ENCODE results near the gene TTYH2. TPM values are rescaled to one million over a fixed set of nuclear protein-coding genes. Genes with fewer than 3 reads are reported as not detected.
A peak's percentile ranks its signal among the peaks of the same experiment; 100 is the strongest.

The TTYH2 gene
- total and polyA plus RNA-seq, 2 experiments from 2014 or later, result 1.4 to 3.9 TPM

DNA sequence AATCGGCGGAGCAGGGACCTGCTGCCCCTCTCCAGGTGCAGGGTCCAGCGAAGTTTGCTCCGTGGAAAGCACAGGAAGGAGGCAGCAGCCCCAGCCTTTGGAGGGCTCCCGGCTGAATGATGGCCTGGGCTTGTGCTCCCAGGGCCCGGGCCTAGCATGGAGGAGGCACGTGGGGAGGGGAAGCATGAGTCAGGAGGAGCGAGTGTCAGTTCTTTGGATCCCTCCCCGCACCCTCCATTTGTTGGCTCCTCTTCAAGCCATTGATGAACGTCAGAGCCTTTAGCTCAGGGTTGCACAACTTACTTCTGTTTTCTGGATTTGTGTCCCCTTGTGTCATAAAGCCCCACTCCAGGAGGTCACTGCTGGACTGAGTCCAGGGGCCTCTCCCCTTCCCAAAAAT lies 25.8 kb downstream of the TTYH2 start (continued):
- TF ChIP-seq, protein P1, sequence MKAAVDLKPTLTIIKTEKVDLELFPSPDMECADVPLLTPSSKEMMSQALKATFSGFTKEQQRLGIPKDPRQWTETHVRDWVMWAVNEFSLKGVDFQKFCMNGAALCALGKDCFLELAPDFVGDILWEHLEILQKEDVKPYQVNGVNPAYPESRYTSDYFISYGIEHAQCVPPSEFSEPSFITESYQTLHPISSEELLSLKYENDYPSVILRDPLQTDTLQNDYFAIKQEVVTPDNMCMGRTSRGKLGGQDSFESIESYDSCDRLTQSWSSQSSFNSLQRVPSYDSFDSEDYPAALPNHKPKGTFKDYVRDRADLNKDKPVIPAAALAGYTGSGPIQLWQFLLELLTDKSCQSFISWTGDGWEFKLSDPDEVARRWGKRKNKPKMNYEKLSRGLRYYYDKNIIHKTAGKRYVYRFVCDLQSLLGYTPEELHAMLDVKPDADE (IDR thresholded peaks at IDR 0.05), result no peak
- TF ChIP-seq POLR2AphosphoS5 (IDR thresholded peaks at IDR 0.05; ENCODE audit: low read depth) (no peak), STAT1 (IDR thresholded peaks at IDR 0.05; ENCODE audit: unreplicated experiment) (no peak)

DNA sequence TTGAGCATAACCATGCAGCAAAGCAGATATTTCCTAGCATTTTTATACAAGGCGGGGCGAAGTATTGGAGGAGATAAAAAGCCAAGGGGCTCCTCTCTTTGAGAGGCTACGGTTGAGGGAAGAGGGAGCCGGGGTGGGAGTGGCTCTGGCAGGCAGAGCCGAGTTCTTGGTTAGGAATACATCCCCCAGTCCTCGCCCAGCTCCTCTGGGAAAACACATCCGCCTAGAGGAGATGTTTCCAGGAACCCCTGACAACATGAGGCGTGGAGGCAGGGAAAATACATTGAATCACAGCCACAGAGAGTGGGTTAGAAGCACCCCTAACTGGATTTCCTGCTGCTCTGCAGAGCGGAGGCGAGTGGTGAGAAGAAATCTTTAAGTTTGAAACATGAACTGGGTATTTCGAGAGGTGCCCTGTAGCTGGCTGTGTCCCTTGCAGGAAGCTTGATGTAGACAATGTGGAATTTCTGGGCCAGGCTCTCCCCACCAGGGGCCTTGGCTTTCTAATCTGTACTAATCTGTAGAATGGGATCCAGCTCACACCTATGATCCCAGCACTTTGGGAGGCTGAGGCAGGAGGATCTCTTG lies 27.3 kb downstream of the TTYH2 start:
- peaks cover 4% of the 10 kb centered on the region for H3K9me3 Mint-ChIP-seq
- peak overlapping the region; percentile 48; the same call in 1 of the 2 replicates for H3K27ac Mint-ChIP-seq
- no peaks in the 10 kb centered on the region for H3K79me2 ChIP-seq (replicated peaks; ENCODE audit: insufficient read depth)
- no peak overlapping the region for H3K4me3 ChIP-seq
- H3K36me3 Mint-ChIP-seq (ENCODE audit: low read depth), result 0 out of 3 replicates have a peak, but pooled peaks cover under 1% of the 10 kb centered on the region
- H4K20me1 ChIP-seq (replicated peaks; ENCODE audit: insufficient read depth), result no peaks in the 10 kb centered on the region
- H3K36me3 ChIP-seq (ENCODE audit: insufficient read depth), result no peaks in the 10 kb centered on the region
- no peak overlapping the region for H3K4me3 Mint-ChIP-seq
- H3K4me2 ChIP-seq, result no peak overlapping the region
- H3K4me1 Mint-ChIP-seq, result peaks cover 28% of the 10 kb centered on the region
- 0 out of 2 replicates have a peak, but pooled peaks cover 4% of the 10 kb centered on the region for H3F3A ChIP-seq (replicated peaks; ENCODE audit: low read depth)
- TF ChIP-seq POLR2AphosphoS5 (IDR thresholded peaks at IDR 0.05; ENCODE audit: low read depth) (no peak), JUNB (IDR thresholded peaks at IDR 0.05; ENCODE audit: unreplicated experiment) (no peak), CREB1 (CRISPR knock-in tag; IDR thresholded peaks at IDR 0.05; ENCODE audit: low read depth) (no peak), ZNF114 (CRISPR knock-in tag; IDR thresholded peaks at IDR 0.05) (no peak), EZH2phosphoT487 (IDR thresholded peaks at IDR 0.05; ENCODE audit: unreplicated experiment) (no peak), EZH2 (IDR thresholded peaks at IDR 0.05; ENCODE audit: low read depth, unreplicated experiment) (no peak)
- TF ChIP-seq, protein P2, sequence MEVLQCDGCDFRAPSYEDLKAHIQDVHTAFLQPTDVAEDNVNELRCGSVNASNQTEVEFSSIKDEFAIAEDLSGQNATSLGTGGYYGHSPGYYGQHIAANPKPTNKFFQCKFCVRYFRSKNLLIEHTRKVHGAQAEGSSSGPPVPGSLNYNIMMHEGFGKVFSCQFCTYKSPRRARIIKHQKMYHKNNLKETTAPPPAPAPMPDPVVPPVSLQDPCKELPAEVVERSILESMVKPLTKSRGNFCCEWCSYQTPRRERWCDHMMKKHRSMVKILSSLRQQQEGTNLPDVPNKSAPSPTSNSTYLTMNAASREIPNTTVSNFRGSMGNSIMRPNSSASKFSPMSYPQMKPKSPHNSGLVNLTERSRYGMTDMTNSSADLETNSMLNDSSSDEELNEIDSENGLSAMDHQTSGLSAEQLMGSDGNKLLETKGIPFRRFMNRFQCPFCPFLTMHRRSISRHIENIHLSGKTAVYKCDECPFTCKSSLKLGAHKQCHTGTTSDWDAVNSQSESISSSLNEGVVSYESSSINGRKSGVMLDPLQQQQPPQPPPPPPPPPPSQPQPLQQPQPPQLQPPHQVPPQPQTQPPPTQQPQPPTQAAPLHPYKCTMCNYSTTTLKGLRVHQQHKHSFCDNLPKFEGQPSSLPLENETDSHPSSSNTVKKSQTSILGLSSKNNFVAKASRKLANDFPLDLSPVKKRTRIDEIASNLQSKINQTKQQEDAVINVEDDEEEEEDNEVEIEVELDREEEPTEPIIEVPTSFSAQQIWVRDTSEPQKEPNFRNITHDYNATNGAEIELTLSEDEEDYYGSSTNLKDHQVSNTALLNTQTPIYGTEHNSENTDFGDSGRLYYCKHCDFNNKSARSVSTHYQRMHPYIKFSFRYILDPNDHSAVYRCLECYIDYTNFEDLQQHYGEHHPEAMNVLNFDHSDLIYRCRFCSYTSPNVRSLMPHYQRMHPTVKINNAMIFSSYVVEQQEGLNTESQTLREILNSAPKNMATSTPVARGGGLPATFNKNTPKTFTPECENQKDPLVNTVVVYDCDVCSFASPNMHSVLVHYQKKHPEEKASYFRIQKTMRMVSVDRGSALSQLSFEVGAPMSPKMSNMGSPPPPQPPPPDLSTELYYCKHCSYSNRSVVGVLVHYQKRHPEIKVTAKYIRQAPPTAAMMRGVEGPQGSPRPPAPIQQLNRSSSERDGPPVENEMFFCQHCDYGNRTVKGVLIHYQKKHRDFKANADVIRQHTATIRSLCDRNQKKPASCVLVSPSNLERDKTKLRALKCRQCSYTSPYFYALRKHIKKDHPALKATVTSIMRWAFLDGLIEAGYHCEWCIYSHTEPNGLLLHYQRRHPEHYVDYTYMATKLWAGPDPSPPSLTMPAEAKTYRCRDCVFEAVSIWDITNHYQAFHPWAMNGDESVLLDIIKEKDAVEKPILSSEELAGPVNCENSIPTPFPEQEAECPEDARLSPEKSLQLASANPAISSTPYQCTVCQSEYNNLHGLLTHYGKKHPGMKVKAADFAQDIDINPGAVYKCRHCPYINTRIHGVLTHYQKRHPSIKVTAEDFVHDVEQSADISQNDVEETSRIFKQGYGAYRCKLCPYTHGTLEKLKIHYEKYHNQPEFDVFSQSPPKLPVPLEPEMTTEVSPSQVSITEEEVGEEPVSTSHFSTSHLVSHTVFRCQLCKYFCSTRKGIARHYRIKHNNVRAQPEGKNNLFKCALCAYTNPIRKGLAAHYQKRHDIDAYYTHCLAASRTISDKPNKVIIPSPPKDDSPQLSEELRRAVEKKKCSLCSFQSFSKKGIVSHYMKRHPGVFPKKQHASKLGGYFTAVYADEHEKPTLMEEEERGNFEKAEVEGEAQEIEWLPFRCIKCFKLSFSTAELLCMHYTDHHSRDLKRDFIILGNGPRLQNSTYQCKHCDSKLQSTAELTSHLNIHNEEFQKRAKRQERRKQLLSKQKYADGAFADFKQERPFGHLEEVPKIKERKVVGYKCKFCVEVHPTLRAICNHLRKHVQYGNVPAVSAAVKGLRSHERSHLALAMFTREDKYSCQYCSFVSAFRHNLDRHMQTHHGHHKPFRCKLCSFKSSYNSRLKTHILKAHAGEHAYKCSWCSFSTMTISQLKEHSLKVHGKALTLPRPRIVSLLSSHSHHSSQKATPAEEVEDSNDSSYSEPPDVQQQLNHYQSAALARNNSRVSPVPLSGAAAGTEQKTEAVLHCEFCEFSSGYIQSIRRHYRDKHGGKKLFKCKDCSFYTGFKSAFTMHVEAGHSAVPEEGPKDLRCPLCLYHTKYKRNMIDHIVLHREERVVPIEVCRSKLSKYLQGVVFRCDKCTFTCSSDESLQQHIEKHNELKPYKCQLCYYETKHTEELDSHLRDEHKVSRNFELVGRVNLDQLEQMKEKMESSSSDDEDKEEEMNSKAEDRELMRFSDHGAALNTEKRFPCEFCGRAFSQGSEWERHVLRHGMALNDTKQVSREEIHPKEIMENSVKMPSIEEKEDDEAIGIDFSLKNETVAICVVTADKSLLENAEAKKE (CRISPR knock-in tag; IDR thresholded peaks at IDR 0.05), result no peak
- TF ChIP-seq, protein P3, sequence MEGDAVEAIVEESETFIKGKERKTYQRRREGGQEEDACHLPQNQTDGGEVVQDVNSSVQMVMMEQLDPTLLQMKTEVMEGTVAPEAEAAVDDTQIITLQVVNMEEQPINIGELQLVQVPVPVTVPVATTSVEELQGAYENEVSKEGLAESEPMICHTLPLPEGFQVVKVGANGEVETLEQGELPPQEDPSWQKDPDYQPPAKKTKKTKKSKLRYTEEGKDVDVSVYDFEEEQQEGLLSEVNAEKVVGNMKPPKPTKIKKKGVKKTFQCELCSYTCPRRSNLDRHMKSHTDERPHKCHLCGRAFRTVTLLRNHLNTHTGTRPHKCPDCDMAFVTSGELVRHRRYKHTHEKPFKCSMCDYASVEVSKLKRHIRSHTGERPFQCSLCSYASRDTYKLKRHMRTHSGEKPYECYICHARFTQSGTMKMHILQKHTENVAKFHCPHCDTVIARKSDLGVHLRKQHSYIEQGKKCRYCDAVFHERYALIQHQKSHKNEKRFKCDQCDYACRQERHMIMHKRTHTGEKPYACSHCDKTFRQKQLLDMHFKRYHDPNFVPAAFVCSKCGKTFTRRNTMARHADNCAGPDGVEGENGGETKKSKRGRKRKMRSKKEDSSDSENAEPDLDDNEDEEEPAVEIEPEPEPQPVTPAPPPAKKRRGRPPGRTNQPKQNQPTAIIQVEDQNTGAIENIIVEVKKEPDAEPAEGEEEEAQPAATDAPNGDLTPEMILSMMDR (conservative IDR thresholded peaks at IDR 0.05; ENCODE audit: low read depth in 2 of 2), result no peak
- peaks cover 16% of the 10 kb centered on the region for H3K27me3 Mint-ChIP-seq (ENCODE audit: insufficient read depth, low read depth, poor library complexity)
- DNase-seq (ENCODE audit: low spot score) (no peak), ATAC-seq (no peak)
- no peak overlapping the region for H3K27ac ChIP-seq (ENCODE audit: low read depth)
- H3K4me1 ChIP-seq (ENCODE audit: insufficient read depth), result peaks cover 12% of the 10 kb centered on the region
- H3K9me2 ChIP-seq (ENCODE audit: insufficient read depth), result no peaks in the 10 kb centered on the region
- no peaks in the 10 kb centered on the region for H3K27me3 ChIP-seq (ENCODE audit: insufficient read depth)
- no peak overlapping the region for H2AFZ ChIP-seq
